Ramos (cell line): ENCODE data around the gene MMRN1.

Source experiments
- in situ Hi-C: fragments of 300-500 bp; cut with MboI; formaldehyde crosslinking; loops from one replicate; pipeline ENCODE4 v1.14.3; 2022; ENCODE audit warnings: low sequenced_read_pairs; ENCODE audit not compliant: unreplicated experiment

MMRN1 gene

DNA sequence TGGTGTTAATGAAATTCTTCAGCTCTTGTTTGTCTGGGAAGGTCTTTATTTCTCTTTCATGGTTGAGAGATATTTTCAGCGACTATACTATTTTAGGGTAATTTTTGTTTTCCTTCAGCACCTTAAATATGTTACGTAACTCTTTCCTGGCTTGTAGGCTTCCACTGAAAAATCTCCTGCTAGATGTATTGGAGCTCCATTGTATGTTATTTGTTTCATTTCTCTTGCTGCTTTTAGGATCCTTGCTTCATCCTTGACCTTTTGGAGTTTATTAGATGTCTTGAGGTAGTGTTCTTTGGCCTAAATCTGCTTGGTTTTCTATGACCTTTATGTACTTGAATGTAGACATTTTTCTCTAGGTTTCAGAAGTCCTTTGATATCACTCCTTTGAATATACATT is 93.6 kb downstream of the MMRN1 start:
- in situ Hi-C loops, result no loop called here

DNA sequence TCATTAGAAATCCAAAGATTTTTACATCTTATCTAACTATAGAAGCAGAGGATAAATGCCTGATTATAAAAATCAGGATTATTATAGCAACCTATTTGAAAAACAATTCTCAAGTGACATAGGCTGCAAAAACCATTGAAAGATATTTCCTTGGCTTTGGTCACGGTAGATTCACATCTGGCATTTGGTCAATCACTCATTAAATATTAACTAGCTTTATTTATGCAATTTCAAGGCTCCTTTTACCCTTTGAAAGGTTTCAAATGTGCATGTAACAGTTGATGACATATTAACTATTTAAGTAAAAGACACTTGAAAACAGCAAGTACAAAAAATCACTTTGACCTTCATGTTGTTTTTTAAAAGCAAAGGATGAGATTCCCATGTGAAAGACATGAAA is 98.1 kb downstream of the MMRN1 start:
- in situ Hi-C loops, result no loop called here

DNA sequence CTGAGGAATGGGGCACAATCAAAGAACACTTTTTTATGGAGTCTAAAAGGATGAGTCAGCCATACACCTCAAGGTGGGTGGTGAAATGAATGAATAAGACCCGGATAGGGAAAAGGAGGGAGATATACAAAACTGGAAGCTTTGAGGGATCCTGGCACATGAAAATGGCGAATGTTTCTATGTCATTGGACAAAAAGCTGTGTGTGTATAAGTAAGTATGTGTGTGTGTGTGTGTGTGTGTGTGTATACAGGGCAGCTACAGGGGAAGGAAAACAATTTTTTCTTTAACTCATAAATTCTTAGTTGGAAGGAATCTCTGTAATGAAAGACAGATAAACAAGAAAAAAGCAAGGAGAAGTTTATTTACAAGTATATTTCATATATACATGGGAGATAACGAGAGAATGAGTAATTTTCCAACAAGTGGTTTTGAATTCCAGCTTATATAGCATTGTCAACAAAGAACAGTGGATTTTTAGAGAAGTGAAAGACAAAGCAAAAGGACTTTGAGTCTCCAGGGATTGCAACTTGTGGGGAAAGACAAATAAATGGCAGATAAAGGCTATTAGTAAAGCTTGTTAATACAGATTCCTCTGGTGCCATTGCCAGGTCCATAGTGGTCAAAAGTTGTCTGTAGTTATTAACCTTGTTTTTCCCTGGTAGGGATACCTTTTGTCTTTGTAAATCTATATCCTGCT is 99.7 kb downstream of the MMRN1 start:
- in situ Hi-C loops, result no loop called here

DNA sequence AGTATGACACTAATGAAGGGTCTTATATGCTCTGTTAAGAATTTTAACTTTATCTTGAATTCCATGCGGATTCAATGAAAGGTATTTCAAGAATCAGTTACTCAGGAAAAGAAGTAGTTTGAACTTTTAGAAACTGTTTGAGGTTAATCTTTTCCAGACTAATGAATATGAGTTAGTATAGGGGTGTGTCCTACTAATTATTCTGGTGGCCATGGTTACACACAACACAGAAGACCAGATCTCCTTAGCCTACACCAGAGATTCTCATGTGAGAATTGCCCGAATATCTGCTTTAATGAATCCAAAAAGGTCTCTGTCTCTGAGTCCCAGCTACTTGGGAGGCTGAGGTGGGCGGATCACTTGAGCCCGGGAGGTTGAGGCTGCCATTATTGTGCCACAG is 100.4 kb downstream of the MMRN1 start:
- in situ Hi-C loops, result no loop called here

DNA sequence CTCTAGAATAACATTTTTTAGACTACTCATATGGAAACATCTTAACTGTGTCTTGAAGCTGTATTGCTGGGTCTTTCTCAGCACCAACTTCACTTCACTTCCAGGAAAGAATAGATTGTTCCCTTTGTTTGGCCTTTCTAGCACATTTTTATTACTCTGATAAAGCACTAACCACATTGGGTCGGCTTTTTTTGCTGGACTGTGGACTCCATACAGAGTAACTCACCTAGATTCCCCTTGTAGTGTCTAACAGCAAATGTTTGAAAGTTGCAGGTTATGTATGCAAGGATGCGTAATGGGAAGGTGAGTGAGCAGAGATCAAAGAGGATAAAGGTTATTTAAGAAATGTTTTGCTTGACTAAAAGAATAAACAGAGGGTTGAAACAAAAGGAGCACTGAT is 101.2 kb downstream of the MMRN1 start:
- in situ Hi-C loops, result no loop called here

DNA sequence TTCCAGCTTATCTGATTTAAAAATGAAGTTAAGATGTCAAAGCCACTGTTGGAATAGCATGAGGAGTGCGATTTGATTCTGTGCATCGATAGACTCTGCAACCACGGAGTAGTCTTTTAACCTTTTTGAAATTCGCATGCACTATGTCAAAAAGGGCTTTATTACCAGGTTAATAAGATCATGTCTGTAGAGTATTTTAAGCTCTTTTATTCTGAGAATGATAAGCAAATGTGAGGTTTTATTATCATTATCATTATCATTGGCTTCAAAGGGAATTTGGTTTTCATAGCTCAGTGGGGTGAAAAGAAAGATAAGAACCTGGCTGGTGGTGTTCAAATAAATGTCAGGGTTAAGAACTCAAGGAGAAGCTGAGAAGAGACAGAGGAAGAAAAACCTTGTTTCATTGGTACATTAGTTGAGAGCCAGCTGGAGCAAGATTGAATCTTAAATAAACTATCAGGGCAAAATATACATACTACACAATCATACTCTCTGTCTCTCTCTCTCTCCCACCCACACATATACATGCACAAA is 102.6 kb downstream of the MMRN1 start:
- in situ Hi-C loops, result no loop called here

DNA sequence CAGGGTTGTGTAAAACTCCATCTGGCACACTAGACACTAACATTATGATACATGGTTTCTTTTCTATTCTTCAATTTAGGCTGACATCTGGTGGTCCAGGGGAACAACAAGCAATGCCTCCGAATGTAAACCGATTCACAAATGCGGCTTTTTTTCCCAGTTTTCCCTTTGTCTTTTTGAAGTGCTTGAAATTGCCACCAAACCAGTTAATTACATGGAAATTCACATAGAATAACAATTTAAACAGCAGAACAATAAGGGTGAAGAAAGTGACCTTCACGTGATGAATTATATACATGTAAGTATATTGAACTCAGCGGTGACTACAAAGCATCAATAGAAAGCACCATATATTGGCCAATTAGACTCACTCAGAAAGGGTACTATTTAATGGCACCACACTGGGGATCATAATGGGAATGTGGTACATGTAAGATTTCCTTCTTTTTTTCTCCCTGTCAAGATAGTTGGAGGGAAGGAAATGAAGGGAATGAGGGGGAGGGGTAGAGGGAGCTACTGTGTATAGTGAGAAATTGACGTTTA is 103.9 kb downstream of the MMRN1 start:
- in situ Hi-C loops, result no loop called here

DNA sequence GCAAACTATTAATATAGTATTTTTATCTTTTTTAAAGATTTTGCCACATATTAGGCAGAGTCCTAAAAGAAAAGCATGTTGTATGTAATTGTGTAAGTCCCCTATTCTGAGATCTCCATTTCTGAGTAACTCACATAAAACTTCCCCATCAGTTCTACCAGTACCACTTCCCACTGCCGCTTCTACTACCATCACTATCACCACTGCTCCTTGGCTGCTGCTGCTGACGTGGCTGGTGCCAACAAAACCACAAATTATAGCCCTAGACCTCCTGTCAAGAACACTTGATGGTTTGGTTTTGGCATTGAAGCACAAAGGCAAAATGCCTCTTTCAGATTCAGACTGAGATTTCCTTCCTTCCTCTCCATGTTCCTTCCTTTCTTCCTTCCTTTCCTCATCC is 106.4 kb downstream of the MMRN1 start:
- in situ Hi-C loops, result no loop called here

DNA sequence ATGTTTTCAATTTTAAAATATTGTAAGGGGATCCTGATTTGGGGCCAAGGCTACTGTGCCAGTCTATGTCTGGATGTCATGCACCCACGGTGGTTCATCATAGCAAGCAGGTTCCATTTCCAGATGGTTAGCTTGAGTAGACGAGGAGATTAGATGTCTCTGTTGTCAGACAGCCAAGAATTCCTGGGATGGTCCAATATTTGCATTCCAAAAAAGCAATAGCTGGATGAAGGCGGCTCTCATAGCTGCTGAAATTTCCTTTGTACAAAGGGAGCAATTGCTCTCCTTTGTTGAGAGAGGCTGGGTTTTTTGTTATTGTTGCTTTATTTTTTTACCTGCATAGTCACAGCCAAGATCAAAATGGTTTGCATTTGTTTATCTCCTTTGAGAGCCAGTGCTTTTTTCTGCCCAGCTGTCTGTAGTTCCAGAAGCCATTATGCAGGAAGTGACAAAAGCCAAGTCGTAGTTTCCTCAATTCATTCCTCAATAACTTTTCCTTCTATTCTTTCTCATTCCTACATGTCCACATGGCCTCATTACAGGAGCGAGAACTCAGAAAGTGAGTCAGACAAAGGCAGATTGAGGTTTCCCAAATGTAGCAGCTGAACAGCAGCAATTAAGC is 107.9 kb downstream of the MMRN1 start:
- in situ Hi-C loops, result no loop called here
